NT2/D1 (cell line): ENCODE data around the gene PMPCA.

ENCODE experiments used
- SUZ12 ChIP-seq: IDR thresholded peaks from 2 replicates; pipeline ENCODE4 v1.6.1; 2011; ENCODE audit not compliant: insufficient read length, insufficient read depth; ENCODE audit errors: extremely low read depth
- YY1 ChIP-seq: IDR thresholded peaks from 2 replicates; pipeline ENCODE4 v1.6.1; 2011; ENCODE audit not compliant: insufficient read length, insufficient read depth
- ZNF274 ChIP-seq: IDR thresholded peaks from 2 replicates; pipeline ENCODE4 v1.6.1; 2011; ENCODE audit warnings: mild to moderate bottlenecking, low read depth, low read length

GRCh38 chr9:136442265-136442664, 31.8 kb downstream of the PMPCA start:
- TF ChIP-seq ZNF274 (no peak), YY1 (no peak), SUZ12 (no peak)
